ENCODE results near the gene RANBP9.

Gene RANBP9

DNA sequence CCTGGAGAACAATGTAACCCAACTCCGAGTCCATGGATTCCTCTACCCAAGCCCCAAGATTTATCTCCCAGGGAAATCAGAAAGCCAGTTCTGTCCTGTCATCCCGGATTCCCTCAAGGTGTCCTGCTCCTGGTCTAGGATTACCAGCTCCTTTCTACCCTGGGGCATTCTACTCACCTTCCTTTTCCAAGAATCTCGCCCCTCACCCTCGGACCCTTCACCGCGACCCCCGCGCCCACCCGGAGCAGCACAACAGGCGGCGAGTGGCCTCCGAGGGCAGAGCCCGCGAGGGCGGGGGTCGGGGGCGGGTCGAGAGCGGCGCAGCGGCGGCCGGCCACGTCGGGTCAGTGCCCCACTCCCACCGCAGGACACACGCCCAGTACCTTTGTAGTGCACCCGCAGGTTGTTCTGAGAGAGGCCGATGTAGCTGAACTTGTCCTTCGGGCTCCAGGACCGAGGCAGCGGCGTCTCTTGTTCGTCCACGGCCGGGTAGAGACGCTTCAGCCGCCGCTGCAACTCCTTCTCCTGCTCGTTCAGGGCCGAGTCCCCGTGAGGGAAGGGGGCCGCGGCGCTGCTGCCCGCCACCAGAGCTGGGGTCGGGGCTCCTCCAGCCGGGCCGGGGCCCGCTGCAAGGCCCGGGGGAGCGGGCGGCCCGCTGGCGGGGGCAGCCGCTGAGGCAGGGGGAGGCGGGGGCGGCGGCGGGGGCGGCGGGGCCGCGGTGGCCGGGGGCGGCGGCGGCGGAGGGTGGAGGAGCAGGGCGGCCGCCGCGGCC lies 897 bp downstream of the RANBP9 start:
- DNase-seq: peak in 1 of 2 experiments; percentile 20

DNA sequence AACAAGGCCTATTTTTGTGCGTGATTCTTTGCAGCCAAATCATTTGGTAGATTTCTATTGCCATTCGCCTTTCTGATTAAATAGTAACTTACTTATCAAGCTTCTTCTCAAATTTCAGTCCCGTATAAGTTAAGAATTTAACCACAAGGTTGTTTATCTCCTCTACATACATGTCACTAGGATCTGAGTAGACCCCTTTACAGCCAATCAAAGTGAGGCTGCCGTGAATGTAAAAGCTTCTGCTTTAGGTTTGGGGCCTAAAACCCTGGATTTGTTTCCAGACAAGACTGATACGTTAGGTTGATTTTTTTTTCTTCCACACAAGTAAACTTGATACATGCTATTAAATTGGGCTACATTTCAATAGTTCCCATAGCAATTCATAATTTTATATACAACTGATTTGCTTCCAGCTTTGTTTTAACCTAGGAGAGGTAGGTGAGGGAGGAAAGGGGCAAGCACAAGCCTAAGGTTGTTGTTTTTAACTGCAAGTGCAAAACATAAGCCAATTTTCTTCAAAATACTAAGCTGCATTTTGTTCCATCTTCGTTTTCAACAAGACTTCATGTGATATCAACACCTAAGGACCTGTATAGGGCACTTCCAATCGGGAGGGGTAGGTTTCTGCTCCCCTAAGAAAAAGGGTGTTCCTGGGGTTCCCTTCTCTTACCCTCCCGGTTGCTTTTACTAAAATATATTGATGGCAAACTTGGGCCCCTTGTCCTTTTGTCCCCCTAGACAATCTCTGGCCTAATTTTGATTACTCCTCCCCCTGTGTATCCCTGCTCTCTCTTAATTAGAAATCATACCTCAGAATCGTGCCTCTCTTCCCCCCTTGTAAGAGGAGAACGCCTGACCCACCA lies 1.7 kb downstream of the RANBP9 start:
- peak in 1 of 2 experiments; percentile 19 for DNase-seq

DNA sequence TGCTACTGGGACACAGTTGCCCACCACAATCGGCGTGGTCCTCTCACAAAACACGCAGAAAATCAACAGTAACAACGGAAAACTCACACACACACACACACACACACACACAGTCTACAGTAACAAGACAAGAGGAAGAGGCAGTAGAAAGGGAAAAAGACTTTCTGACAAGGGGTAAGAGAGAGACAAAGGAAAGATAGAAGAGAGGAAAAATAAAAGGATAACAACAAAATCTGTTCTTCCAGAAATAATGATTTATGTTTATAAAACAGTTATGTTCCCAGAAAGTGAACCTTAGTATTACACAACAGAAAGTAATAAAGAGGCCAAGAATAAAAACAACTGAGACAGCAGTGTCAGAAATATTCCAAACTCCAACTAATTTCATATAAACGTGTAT lies 2.9 kb downstream of the RANBP9 start:
- no peak for DNase-seq

DNA sequence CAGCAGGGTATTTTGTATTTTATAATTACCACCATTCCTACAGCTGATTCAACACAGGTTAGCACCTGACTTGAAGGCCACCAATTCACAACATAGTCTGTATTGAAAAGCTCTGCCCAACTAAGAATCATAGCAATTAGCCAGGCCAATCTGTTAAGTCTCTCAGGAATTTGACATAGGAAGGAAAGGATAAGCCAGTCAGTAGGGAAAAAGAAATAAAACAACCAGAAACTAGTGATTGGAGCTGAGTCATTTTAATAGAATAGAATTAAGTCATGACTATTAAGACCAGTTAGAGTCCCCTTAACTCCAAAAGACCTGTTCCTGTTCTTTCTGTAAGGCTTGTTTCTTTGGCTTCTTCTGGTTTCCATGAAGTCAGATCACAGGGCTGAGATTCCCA lies 8.1 kb downstream of the RANBP9 start:
- no peak for DNase-seq

DNA sequence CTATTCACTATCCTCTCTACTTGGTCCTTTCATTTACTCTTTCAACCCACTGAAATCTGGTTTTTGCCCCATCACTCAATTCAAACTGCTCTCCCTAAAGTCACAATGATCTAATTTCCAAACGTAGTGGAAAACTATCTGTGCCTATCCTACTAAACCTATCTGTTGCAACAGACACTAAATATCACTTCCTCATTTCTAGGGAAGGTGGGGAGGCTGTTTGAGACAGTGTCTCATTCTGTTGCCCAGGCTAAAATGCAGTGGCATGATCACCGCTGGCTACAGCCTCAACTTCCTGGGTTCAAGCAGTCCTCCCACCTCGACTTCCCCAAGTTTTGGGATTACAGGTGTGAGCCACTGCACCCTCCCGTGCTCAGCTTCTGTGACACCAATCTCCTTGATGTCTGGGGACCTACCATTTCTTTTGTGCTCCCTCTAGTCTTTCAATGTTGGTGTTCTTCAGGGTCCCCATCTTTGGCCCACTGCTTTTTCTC lies 8.8 kb downstream of the RANBP9 start:
- DNase-seq: no peak

DNA sequence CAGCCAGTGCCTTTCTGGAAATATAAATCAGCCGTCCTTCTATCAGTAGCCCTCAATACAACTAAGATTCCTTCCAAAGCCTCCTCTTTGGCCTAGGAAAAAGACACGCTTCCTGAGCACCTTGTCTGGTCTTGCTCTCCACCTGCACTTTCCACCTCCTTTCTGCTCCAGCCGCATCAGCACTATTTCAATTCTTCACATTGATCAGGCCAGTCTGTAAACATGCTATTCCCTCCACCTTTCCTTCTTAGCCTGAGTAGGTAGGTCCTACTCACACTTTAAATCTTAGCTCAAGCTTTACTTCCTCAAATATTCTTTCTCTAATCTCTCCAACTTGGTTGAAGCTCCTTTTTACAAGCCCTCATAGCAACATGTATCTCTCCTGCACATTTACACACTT lies 11.4 kb downstream of the RANBP9 start:
- no peak for DNase-seq

DNA sequence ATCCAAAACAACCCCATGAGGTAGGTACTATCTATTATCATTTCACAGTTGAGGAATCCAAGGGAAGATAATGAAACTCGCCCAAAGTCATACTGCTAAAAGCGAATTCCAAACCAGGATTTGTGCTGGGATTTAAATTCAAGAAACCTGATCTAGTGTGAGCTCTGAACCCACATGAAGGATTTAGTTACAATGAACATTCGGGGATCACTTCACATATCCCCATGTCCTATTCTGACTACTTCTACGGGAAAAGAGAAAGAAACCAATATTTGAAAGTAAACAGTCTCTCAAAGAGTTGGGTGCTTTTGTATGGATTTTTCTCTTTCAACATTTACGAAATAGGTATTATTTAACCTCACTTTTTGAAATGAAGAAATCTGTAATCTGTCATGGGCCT lies 12.9 kb downstream of the RANBP9 start:
- no peak for DNase-seq

DNA sequence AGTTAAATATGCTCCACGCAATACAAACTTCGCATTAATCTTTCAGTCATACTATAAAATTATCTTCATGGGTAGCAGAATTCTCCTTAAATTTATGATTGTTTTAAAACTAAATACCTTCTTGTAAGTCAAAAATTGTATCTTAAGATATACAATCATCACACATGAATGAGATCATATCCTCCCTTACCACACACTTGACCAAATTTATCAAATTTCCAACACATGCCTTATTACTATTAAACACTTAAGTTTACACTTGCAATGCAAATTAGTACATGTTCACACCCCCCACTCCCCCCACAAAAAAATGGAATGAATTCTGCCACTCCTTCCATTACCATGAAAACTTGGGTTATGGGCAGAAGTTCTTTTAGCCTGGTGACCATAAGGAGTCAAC lies 13.8 kb downstream of the RANBP9 start:
- no peak for DNase-seq

DNA sequence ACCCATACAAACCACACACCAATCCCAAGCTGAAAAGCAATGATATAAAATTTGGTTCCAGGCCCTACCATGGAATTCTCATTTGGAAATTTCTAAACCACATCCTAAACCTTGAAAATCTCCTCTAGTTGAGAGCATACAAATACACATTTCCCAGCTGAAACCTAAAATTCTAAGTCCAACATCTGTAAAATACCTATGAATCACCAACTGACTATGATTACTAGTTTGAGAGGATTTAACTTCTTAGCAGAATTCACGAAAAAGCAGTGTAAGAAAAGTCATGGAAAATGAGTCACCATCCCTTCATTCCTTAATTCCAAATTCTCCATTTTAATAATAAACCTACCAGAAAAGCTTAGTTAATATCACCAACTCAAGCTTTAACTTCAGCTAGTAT lies 15.4 kb downstream of the RANBP9 start:
- no peak for DNase-seq

DNA sequence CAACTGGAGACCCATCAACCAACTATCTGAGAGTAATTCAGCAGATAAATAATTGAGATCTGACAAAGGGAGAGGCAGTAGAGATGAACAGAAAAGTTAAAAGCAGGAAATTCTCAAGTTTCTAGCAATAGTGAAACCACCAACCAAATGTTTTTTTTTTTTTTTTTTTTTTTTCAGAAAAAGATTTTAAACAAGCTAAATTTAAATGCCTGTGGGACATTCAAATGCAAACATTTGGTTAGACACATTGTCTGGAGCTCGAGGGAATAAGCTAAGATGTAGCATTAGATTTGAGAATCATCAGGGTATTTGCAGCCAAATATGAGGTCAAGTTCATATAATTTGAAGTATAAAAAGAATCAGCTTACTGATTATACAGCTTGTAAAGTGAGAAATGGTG lies 16.4 kb downstream of the RANBP9 start:
- no peak for DNase-seq

DNA sequence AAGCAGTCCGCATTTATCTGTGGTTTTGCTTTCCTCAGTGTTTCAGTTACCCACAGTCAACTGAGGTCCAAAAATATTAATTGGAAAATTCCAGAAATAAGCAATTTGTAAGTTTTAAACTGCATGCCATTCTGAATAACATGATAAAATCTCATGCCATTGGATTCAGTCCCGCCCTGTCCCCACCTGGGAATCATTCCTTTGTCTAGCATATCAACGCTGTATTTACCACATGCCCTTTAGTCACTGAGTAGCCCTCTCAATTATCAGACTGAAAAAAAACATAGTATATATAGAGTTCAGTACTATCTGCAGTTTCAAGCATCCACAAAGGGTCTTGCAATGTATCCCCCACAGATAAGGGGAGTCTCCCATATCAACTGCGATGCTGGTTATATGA lies 17.1 kb downstream of the RANBP9 start:
- DNase-seq: no peak

DNA sequence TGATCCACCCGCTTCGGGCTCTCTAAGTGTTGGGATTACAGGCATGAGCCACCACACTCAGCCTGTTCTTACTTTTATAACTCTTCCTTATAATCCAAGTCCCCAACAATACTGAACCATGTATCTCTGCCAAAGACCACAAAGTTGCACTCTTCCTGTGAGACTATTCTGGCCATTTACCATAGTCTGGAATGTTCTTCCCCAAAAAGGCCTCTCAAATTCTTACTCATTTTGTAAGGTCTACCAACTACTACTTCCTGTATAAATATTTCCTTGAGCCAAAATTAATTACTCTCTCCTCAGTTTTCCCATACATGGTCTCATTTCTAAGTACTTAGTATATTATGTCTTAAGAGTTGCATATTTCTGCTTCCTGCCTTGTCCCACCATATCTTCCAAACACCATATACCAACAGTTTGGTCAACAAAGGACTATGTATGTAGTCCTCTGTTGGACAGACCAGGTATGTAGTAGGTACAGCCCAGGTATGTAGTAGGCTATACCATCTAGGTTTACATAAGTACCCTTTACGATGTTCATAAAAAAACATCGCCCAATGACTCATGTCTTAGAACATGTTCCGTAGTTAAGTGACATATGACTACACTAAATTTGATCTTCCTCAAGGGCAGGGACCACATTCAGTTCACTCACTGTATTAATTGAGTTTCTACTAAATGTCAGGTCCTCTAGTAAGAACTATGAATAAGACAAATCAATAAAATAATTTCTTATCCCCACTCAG lies 22.0 kb downstream of the RANBP9 start:
- no peak for DNase-seq

DNA sequence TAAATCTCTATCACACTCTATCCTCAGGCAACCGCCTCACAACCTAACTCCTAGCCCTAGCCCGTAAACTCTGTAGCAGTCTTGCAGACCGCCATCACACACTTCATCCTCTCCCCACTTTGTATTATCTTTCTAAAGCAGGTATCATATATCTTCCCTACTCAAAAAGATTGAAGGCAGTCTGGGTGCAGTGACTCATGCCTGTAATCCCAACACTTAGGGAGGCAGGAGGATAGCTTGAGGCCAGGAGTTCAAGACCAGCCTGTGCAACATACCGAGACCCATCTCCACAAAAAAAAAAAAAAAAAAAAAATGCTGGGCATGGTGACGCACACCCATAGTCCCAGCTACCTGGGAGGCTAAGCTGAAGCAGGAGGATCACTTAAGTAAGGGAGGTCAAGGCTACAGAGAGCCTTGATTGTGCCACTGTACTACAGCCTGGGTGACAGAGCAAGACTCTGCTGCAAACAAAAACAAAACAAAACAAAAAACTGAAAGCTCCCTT lies 22.9 kb downstream of the RANBP9 start:
- no peak for DNase-seq

DNA sequence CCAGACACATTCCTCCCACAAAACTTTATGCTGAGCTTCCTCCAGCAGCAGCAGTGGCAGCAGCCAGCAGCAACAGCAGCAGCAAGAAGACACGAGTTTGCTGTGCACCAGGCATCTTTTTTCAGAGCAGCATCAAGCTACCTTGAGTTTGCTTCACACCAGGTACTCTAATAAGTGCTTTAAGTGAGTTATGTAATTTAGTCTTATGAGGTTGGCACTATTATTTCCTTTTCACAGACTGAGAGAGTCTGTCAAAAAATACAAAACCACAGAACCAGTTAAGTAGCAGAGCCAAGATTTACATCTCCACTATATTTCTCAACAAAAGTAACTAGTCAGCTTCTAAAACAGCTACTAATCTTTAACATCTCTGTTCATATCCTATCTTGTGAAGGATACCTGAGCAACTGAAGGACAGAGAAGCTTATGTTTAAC lies 23.7 kb downstream of the RANBP9 start:
- DNase-seq: no peak

DNA sequence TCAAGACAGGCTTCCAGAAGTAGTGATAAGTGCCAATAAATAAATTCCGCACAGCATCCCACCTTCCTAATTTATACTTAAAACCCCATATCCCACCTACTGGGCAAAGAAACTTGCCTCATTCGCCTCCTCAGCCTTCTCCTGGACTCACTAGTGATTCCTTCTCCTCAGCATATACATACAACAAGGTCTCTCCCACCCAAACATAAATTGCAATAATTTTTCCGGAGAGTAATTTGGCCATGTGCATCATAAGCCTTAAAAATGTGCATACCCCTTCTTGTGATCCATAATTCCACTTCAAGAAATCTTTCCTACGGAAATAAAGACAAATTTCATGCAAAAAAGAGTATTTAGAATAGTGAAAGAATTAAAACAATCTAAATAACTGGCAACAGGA lies 26.8 kb downstream of the RANBP9 start:
- no peak for DNase-seq

DNA sequence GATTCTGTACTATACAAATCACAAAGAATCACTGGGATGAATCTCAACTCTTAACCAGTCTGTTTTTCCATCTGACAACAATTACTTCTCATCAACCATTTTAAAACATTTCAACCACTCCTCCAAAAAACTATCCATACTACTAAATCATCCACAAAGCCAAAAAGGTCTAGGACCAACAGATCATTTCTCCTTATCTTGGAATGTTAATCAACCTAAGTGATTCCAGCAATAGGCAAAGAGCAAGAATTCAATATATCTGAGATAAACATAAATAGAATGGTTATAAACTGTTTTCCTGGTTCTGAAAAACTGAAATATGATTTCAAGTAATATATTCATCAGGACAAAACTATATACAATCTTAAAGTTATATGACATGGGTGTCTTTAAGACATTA lies 28.6 kb downstream of the RANBP9 start:
- DNase-seq: no peak

DNA sequence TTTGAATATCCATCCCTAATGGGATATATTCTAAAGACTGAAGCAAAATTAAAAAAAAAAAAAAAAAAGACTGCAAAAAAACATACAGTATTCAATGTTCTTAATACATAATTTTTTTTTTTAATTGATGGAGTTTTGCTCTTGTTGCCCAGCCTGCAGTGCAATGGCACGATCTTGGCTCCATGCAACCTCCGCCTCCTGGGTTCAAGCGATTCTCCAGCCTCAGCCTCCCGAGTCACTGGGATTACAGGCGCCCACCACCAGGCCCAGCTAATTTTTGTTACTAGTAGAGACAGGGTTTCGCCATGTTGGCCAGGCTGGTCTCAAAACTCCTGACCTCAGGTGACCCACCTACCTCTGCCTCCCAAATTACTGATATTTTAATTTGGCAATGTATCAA lies 29.3 kb downstream of the RANBP9 start:
- no peak for DNase-seq

DNA sequence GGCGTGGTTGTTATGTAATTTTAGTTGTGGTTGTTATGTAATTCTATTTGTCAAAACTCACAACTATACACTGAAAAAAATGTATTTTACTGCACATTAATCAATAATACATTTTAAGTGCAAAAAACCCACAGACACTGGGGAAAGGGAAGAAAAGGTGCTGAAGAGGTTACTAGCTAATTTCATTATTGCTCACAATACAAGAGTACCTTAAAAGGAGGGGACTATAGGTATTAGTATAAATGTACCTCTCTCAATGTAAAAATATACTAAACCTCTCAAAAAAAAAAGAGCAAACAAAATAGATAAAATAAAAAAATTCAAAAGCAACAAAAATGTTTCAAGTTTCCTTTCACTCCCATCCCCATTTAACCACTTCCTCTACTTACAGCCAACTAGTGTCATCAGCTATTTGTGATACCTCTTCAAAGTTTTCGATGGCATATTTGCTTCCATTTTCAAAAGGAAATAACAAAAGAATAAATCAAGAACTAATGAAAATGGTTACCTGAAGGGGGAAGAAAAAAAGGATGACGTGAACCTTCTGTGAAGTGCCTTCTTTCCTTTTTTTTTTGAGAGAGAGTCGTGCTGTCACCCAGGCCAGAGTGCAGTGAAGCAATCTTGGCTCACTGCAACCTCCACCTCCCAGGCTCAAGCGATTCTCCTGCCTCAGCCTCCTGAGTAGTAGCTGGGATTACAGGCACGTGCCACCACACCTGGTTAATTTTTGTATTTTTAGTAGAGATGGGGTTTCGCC lies 30.2 kb downstream of the RANBP9 start:
- no peak for DNase-seq

DNA sequence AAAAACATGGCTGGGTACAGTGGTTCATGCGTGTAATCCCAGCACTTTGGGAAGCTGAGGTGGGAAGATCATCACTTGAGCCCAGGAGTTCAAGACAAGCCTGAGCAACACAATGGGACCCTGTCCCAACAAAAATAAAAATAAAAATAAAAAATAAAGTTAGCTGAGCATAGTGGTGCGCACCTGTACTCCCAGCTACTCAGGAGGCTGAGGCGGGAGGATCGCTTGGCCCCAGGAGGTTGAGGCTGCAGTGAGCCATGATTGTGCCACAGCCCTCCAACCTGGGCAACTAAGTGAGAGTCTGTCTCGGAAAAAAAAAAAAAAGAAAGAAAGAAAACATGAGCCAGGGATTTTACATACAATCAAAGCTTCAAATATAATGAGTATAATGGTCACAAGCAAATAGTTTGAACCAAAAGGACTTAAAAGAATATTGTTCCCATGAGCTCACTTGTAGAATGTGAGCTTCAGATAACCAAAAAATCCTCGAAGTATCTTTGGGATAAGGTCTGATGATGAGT lies 31.1 kb downstream of the RANBP9 start:
- DNase-seq: no peak

DNA sequence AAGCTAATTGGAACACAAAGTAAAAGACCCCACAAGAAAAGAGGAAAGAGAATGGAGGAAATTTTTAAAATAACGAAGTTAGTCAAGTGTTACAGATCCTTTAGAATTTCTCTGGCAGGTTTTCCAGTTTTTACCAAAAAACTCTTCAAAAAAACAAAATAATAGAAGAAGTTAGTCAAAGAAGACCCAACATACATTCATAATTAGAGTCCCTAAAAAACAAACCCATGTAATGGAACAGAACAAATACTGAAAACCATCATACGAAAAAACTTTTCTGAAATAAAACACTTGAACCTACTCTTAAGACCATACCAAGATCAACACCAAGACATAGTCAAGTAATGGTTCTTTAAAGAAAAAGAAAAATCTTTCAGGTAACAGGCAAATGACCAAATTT lies 31.6 kb downstream of the RANBP9 start:
- DNase-seq: no peak

DNA sequence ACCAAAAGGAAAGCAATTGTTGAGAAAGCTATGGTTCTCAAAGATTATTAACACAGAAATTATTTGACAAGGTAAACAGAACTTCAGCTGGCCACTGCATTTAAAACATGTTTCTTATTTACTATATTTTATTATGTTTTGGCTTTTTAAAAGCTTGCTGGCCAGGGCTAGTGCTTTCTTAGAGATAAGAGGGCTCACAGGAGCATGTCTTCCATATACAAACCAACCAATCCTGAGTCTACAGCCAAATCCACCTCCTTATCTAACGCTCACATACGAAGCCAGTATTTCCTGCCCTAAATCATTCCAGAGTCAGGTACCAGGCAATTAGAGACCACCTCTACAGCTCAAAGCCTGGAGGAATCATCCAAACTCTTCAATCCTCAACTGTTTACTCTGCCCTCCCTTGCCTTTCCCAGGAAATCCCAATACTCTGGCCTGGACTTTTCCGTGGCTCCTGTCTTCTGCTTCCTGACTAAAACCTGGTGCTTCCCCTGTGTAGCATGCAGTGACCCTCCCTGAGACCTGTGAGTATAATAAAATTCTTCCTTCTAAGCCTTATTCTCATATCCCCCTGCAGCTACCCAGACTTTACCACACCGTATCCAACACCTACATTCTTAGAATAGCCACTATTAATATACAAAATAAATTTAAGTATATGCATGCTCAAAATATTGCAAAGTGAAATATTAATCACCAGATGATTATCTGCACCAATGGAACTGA lies 33.2 kb downstream of the RANBP9 start:
- DNase-seq: no peak

DNA sequence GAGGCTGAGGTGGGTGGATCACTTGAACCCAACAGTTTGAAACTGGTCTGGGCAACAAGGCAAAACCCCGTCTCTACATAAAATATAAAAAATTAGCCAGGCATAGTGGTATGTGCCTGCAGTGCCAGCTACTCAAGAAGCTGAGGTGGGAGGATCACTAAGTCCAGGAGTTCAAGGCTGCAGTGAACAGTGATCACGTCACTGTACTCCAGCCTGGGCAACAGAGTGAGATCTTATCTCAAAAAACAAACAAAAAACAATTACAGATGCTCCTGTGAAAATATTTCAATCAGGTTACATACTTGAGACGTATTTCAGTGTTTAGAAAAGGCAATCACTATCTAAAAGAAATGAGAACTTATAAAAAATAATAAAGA lies 33.8 kb downstream of the RANBP9 start:
- no peak for DNase-seq
